Body of pancreas (tissue), 4 donors: ENCODE measurements around the gene SEMA4C. TPM values are rescaled to one million over a fixed set of nuclear protein-coding genes. Genes with fewer than 3 reads are reported as not detected.

ENCODE experiments used
- ATAC-seq: fragments of 150-250 bp; one replicate; pipeline ENCODE4 v1.9.1; 2016
- DNase-seq, 4 donors: peaks; one replicate each; pipeline ENCODE4 v3.0.0-alpha.2; 2019
- H3K27ac ChIP-seq, 4 donors: fragments of 200-600 bp; sonication (generic); 1 replicate in 3 of 4; 2 replicates in 1 of 4; pipeline versions ENCODE4 v1.5.1 to v1.6.1; 2016 to 2019; ENCODE audit warnings: mild to moderate bottlenecking in 1 of 4, mixed read lengths in 1 of 4, moderate library complexity in 1 of 4
- H3K27me3 ChIP-seq, 2 donors: fragments of 200-600 bp; sonication (generic); one replicate each; pipeline ENCODE4 v1.6.0; 2016; ENCODE audit warnings: mild to moderate bottlenecking in 1 of 2
- H3K36me3 ChIP-seq, 2 donors: fragments of 200-600 bp; sonication (generic); replicated peaks in 1 of 2; 2 replicates each; pipeline ENCODE4 v1.5.1; 2016; ENCODE audit warnings: low read depth in 2 of 2; ENCODE audit not compliant: insufficient read depth in 1 of 2
- H3K4me1 ChIP-seq: fragments of 200-600 bp; sonication (generic); one replicate; pipeline ENCODE4 v1.6.0; 2016
- H3K4me3 ChIP-seq, 2 donors: fragments of 200-600 bp; sonication (generic); 1 replicate in 1 of 2; 2 replicates in 1 of 2; pipeline ENCODE4 v1.5.1; 2016 to 2019
- H3K9me3 ChIP-seq, 3 donors: fragments of 200-600 bp; sonication (generic); 1 replicate in 2 of 3; 2 replicates in 1 of 3; pipeline ENCODE4 v1.5.1; 2016
- POLR2A ChIP-seq, 3 donors: fragments of 450-650 bp; IDR thresholded peaks; one replicate each; pipeline ENCODE4 v1.6.1; 2016; ENCODE audit warnings: antibody characterized with exemption in 3 of 3, mild to moderate bottlenecking in 2 of 3
- WGBS, 2 donors: methylation state at CpG; one replicate each; pipeline ENCODE4 v1.1.5; 2017; 5-methylcytosine and 5-hydroxymethylcytosine counted together
- intact Hi-C: fragments of 100-400 bp; cut with DNase I; formaldehyde crosslinking; loops from one replicate; pipeline ENCODE4 v1.15.1; 2023
- total RNA-seq, 2 donors: library from RNA; depleted of rRNA; stranded (reverse); fragments of >200 nt; gene quantifications; one replicate each; pipeline ENCODE4 v1.1.0, GENCODE V29; 2016
- TF ChIP-seq, protein P1 (sequence below), 7 experiments: fragments of 450-650 bp in 4 of 7; fragments of 200-600 bp in 3 of 7; sonication (generic) in 3 of 7; IDR thresholded peaks; one replicate each; pipeline ENCODE4 v1.5.1; 2016 to 2019; ENCODE audit warnings: antibody characterized with exemption in 7 of 7

SEMA4C gene
- total RNA-seq, 2 donors from 2014 or later = 11.2 to 13.7 TPM

- no peak for ATAC-seq
- TF ChIP-seq, protein P1, sequence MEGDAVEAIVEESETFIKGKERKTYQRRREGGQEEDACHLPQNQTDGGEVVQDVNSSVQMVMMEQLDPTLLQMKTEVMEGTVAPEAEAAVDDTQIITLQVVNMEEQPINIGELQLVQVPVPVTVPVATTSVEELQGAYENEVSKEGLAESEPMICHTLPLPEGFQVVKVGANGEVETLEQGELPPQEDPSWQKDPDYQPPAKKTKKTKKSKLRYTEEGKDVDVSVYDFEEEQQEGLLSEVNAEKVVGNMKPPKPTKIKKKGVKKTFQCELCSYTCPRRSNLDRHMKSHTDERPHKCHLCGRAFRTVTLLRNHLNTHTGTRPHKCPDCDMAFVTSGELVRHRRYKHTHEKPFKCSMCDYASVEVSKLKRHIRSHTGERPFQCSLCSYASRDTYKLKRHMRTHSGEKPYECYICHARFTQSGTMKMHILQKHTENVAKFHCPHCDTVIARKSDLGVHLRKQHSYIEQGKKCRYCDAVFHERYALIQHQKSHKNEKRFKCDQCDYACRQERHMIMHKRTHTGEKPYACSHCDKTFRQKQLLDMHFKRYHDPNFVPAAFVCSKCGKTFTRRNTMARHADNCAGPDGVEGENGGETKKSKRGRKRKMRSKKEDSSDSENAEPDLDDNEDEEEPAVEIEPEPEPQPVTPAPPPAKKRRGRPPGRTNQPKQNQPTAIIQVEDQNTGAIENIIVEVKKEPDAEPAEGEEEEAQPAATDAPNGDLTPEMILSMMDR (IDR thresholded peaks at IDR 0.05) = no peak
- no peak for TF ChIP-seq POLR2A (IDR thresholded peaks at IDR 0.05)
- Histone ChIP-seq H3K27ac (peak overlapping the region; percentile 34 to 94 (median 52)), H3K9me3 (no peaks in the 10 kb centered on the region), H3K4me1 (peaks cover 86% of the 10 kb centered on the region), H3K4me3 (no peak overlapping the region), H3K36me3 (no peaks in the 10 kb centered on the region), H3K27me3 (no peaks in the 10 kb centered on the region)
- 67 to 69% methylated on average over 12 of the region's 12 CpGs for WGBS, 2 donors
- DNase-seq = no peak
- intact Hi-C loops = no loop called here
Measured at GRCh38 chr2:96819876-96820511, 49.9 kb downstream of the SEMA4C start.

- intact Hi-C loops = no loop called here
- H3K36me3 ChIP-seq = no peaks in the 10 kb centered on the region
- H3K27me3 ChIP-seq = no peaks in the 10 kb centered on the region
- H3K4me3 ChIP-seq = no peak overlapping the region
- H3K9me3 ChIP-seq = no peaks in the 10 kb centered on the region
- TF ChIP-seq POLR2A (IDR thresholded peaks at IDR 0.05) = peak in 2 of 3 donors; percentile 43 to 50
- TF ChIP-seq, protein P1 (IDR thresholded peaks at IDR 0.05) = peak in 2 of 7 experiments; percentile 10 to 33
- peak overlapping the region; percentile 34 to 94 (median 52) for H3K27ac ChIP-seq
- 19 to 35% methylated on average over 8 to 10 of the region's 10 CpGs for WGBS, 2 donors
- H3K4me1 ChIP-seq = peaks cover 81% of the 10 kb centered on the region
- ATAC-seq = peak; percentile 53
- peak; percentile 87 to 95 (median 92) for DNase-seq
Measured at GRCh38 chr2:96819128-96819875, 50.6 kb downstream of the SEMA4C start.

DNA sequence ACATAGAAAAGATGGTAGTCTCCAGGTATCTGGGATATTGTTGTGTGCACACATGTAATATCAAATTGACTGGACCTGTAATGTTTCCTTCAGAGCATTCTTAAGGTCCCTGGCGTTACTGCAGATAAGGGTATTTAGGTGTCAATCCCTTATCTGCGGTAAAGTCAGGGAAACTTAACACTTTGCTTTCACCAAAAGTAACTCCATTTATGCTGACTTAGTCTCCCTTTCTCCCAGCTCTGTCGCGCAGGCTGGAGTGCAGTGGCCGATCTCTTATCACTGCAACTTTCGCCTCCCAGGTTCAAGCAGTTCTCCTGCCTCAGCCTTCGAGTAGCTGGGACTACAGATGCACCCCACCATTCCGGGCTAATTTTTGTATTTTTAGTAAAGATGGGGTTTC is 52.0 kb downstream of the SEMA4C start:
- peak overlapping the region in 3 of 4 donors; percentile 37 to 94 (median 91) for H3K27ac ChIP-seq

GRCh38 chr2:96816836-96817702 is 52.8 kb downstream of the SEMA4C start:
- Histone ChIP-seq H3K4me3 (peak overlapping the region; percentile 12 to 34), H3K36me3 (no peaks in the 10 kb centered on the region), H3K27ac (peak overlapping the region; percentile 37 to 94 (median 88)), H3K27me3 (no peaks in the 10 kb centered on the region), H3K9me3 (no peaks in the 10 kb centered on the region), H3K4me1 (peaks cover 59% of the 10 kb centered on the region)
- TF ChIP-seq, protein P1 (IDR thresholded peaks at IDR 0.05) = peak in 1 of 7 experiments; percentile 22
- no peak for TF ChIP-seq POLR2A (IDR thresholded peaks at IDR 0.05)
- DNase-seq = no peak
- 1 to 2% methylated on average over 8 to 56 of the region's 89 CpGs for WGBS, 2 donors
- ATAC-seq = no peak
- intact Hi-C loops = no loop called here

More for the DNA sequence above, 52.0 kb downstream of the SEMA4C start:
- WGBS, 2 donors = 24 to 32% methylated on average over 8 of the region's 8 CpGs
- Histone ChIP-seq H3K4me3 (peak overlapping the region in 1 of 2 donors; percentile 12), H3K36me3 (no peaks in the 10 kb centered on the region), H3K27me3 (no peaks in the 10 kb centered on the region), H3K4me1 (peaks cover 67% of the 10 kb centered on the region), H3K9me3 (no peaks in the 10 kb centered on the region)
- ATAC-seq = no peak
- intact Hi-C loops = no loop called here
- DNase-seq = no peak
- TF ChIP-seq, protein P1 (IDR thresholded peaks at IDR 0.05) = no peak
- TF ChIP-seq POLR2A (IDR thresholded peaks at IDR 0.05) = no peak
